H1 (cell line): ENCODE measurements around the gene PIGU. TPM values are rescaled to one million over a fixed set of nuclear protein-coding genes. Genes with fewer than 3 reads are reported as not detected.

Experiments used
- KDM1A ChIP-seq: fragments of 200-600, 300-600 bp; sonication (generic); IDR thresholded peaks from 2 replicates; pipeline ENCODE4 v1.7.1; 2016; ENCODE audit warnings: mild to moderate bottlenecking, low read length, borderline replicate concordance
- polyA plus RNA-seq, 7 experiments: library from polyadenylated mRNA; depleted of rRNA in 3 of 7; stranded (reverse) in 5 of 7; unstranded in 2 of 7; fragments of >200 nt in 5 of 7; fragments of 200-250 nt in 2 of 7; gene quantifications; 1 replicate in 5 of 7; 2 replicates in 1 of 7; 4 replicates in 1 of 7; pipeline versions ENCODE4 v1.2.1 to v1.2.3, GENCODE V29; 2011 to 2013; ENCODE audit warnings: missing spikeins in 2 of 7, mixed read lengths in 2 of 7
- total RNA-seq: library from RNA; stranded (reverse); fragmentation: NEBNext Ultra II Directional; extraction: Animal tissue kit (Norgen Biotek cat#: 25700); gene quantifications from 2 replicates; pipeline ENCODE4 v1.2.1, GENCODE V29; 2021

The PIGU gene
- total and polyA plus RNA-seq, 2 of the 8 experiments (the other 6 are each of a cell fraction or from before 2014, with no cell fraction given): 28.3 to 117 TPM

DNA sequence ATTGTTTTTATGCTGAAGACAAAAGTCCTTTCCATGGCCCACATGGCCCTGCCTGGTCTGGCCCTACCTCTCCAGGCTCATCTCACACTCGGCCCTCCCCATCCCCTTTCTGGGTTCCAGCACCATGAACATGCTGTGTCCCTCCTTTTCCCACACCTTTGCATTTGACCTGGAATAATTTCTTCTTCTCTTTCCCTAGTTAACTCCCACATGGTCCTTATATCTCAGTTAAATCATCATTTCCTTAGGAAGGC lies 38.9 kb downstream of the PIGU start (continued):
- TF ChIP-seq KDM1A: no peak
- TF ChIP-seq, all 59 proteins: peak for 0
